ENCODE results near the gene COX7B2.

GRCh38 chr4:46949822-46950221 lies 40.8 kb upstream of the COX7B2 start:
- TF ChIP-seq NFE2L2 (conservative IDR thresholded peaks at IDR 0.05; ENCODE audit: low read length), result no peak
- TF ChIP-seq HOXA7 (CRISPR knock-in tag; IDR thresholded peaks at IDR 0.05), result no peak
- no peak for TF ChIP-seq SREBF2 (IDR thresholded peaks at IDR 0.05)
- TF ChIP-seq MAFK (IDR thresholded peaks at IDR 0.05; ENCODE audit: partially characterized antibody), result no peak
- no peak for TF ChIP-seq CTCF (IDR thresholded peaks at IDR 0.05)
- TF ChIP-seq CEBPB (IDR thresholded peaks at IDR 0.05), result no peak
- no peak for TF ChIP-seq REST (IDR thresholded peaks at IDR 0.05)
- TF ChIP-seq PBX3 (IDR thresholded peaks at IDR 0.05), result no peak
- TF ChIP-seq MAX (IDR thresholded peaks at IDR 0.05), result no peak
- no peak for TF ChIP-seq POLR2A (IDR thresholded peaks at IDR 0.05; ENCODE audit: low read length)
- TF ChIP-seq POLR2AphosphoS2 (conservative IDR thresholded peaks at IDR 0.05; ENCODE audit: low read length), result no peak
- TF ChIP-seq EHMT2 (IDR thresholded peaks at IDR 0.05; ENCODE audit: low read depth), result no peak
- no peak for TF ChIP-seq CHD4 (IDR thresholded peaks at IDR 0.05; ENCODE audit: borderline replicate concordance)
- TF ChIP-seq USF2 (IDR thresholded peaks at IDR 0.05), result no peak
